ENCODE results near the gene LRP5. TPM values are rescaled to one million over a fixed set of nuclear protein-coding genes. Genes with fewer than 3 reads are reported as not detected.

The LRP5 gene
- total RNA-seq, 1 donor from 2014 or later: 20.2 TPM

- TF ChIP-seq EZH2 (IDR thresholded peaks at IDR 0.05; ENCODE audit: insufficient read depth, low read length) (no peak), CTCF (IDR thresholded peaks at IDR 0.05; ENCODE audit: insufficient read depth, low read depth, low read length) (no peak)
- Mint-ChIP-seq H3K27ac (ENCODE audit: unreplicated experiment) (peak overlapping the region; percentile 85), H3K36me3 (ENCODE audit: low read depth, unreplicated experiment) (no peaks in the 10 kb centered on the region), H3K9me3 (ENCODE audit: unreplicated experiment) (no peaks in the 10 kb centered on the region), H3K4me1 (ENCODE audit: low read depth, unreplicated experiment) (peaks cover 19% of the 10 kb centered on the region), H3K4me3 (ENCODE audit: unreplicated experiment) (peak overlapping the region; percentile 95), H3K27me3 (ENCODE audit: low read depth, unreplicated experiment) (no peaks in the 10 kb centered on the region)
- FAIRE-seq (no peak), DNase-seq (ENCODE audit: low read depth) (peak; percentile 61)
- H3K9me3 ChIP-seq (ENCODE audit: insufficient read depth, low read depth, low read length): no peaks in the 10 kb centered on the region
- peak overlapping the region; percentile 72 for H2AFZ ChIP-seq (ENCODE audit: low read depth, low read length)
- no peaks in the 10 kb centered on the region for H3K36me3 ChIP-seq (ENCODE audit: insufficient read depth, low read length)
- peaks cover 57% of the 10 kb centered on the region for H3K79me2 ChIP-seq (ENCODE audit: insufficient read depth, low read length)
- H4K20me1 ChIP-seq (ENCODE audit: insufficient read depth, low read length): peaks cover 40% of the 10 kb centered on the region
- peak overlapping the region; percentile 83 for H3K9ac ChIP-seq (ENCODE audit: low read length)
- H3K4me2 ChIP-seq (ENCODE audit: low read length): peak overlapping the region; percentile 96
- no peaks in the 10 kb centered on the region for H3K27me3 ChIP-seq (ENCODE audit: insufficient read depth, low read length)
- H3K4me1 ChIP-seq (ENCODE audit: insufficient read depth, low read length): peaks cover 32% of the 10 kb centered on the region
- peak overlapping the region; percentile 73 for H3K4me3 ChIP-seq (ENCODE audit: insufficient read depth, low read depth, low read length)
- peak overlapping the region; percentile 56 for H3K27ac ChIP-seq (ENCODE audit: low read depth, low read length)
Measured at GRCh38 chr11:68314203-68315170, 2.1 kb downstream of the LRP5 start.

- Mint-ChIP-seq H3K27ac (ENCODE audit: unreplicated experiment) (peak overlapping the region; percentile 62), H3K4me3 (ENCODE audit: unreplicated experiment) (peak overlapping the region; percentile 95), H3K4me1 (ENCODE audit: low read depth, unreplicated experiment) (peaks cover 19% of the 10 kb centered on the region), H3K27me3 (ENCODE audit: low read depth, unreplicated experiment) (no peaks in the 10 kb centered on the region), H3K9me3 (ENCODE audit: unreplicated experiment) (no peaks in the 10 kb centered on the region), H3K36me3 (ENCODE audit: low read depth, unreplicated experiment) (no peaks in the 10 kb centered on the region)
- Histone ChIP-seq H3K4me3 (ENCODE audit: insufficient read depth, low read depth, low read length) (peak overlapping the region; percentile 73), H3K9me3 (ENCODE audit: insufficient read depth, low read depth, low read length) (no peaks in the 10 kb centered on the region), H3K36me3 (ENCODE audit: insufficient read depth, low read length) (no peaks in the 10 kb centered on the region), H3K9ac (ENCODE audit: low read length) (peak overlapping the region; percentile 83), H3K4me2 (ENCODE audit: low read length) (peak overlapping the region; percentile 96), H3K79me2 (ENCODE audit: insufficient read depth, low read length) (peaks cover 65% of the 10 kb centered on the region), H3K27me3 (ENCODE audit: insufficient read depth, low read length) (no peaks in the 10 kb centered on the region), H4K20me1 (ENCODE audit: insufficient read depth, low read length) (peaks cover 49% of the 10 kb centered on the region), H3K27ac (ENCODE audit: low read depth, low read length) (peak overlapping the region; percentile 56), H2AFZ (ENCODE audit: low read depth, low read length) (no peak overlapping the region), H3K4me1 (ENCODE audit: insufficient read depth, low read length) (peaks cover 32% of the 10 kb centered on the region)
- TF ChIP-seq CTCF (IDR thresholded peaks at IDR 0.05; ENCODE audit: insufficient read depth, low read depth, low read length) (no peak), EZH2 (IDR thresholded peaks at IDR 0.05; ENCODE audit: insufficient read depth, low read length) (no peak)
- FAIRE-seq: no peak
- no peak for DNase-seq (ENCODE audit: low read depth)
Measured at GRCh38 chr11:68315171-68315920, 3.0 kb downstream of the LRP5 start.

Data from astrocyte (in vitro differentiated cells and primary cell).